Measurements from ENCODE around the gene ARHGAP6.

DNA sequence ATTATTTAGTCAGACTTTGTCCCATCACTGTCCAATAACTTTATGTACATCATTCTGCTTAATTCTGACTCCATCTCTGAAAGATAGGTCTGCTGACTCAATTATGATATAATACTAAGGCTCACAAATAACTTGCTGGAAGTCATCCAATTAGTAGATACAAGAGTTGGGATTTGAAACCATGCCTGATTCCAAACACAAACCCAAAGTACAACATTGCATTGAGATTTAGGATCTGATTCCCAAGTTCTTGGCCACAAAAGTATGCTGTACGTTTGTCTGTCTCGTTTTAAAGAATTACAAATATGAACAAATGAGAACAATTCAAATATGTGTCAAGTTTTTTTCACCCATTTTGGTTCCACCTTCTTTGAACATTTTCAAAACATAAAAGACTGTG is 263.8 kb downstream of the ARHGAP6 start:
- TF ChIP-seq, protein P1, sequence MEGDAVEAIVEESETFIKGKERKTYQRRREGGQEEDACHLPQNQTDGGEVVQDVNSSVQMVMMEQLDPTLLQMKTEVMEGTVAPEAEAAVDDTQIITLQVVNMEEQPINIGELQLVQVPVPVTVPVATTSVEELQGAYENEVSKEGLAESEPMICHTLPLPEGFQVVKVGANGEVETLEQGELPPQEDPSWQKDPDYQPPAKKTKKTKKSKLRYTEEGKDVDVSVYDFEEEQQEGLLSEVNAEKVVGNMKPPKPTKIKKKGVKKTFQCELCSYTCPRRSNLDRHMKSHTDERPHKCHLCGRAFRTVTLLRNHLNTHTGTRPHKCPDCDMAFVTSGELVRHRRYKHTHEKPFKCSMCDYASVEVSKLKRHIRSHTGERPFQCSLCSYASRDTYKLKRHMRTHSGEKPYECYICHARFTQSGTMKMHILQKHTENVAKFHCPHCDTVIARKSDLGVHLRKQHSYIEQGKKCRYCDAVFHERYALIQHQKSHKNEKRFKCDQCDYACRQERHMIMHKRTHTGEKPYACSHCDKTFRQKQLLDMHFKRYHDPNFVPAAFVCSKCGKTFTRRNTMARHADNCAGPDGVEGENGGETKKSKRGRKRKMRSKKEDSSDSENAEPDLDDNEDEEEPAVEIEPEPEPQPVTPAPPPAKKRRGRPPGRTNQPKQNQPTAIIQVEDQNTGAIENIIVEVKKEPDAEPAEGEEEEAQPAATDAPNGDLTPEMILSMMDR (conservative IDR thresholded peaks at IDR 0.05), result no peak
- TF ChIP-seq ZFX (IDR thresholded peaks at IDR 0.05), result no peak

Data from C4-2B (cell line).